Activated CD8-positive, alpha-beta memory T cell treated with anti-CD3 and anti-CD28 coated beads for 1 hour (primary cell): Measurements from ENCODE around the gene LHX2.
A peak's percentile ranks its signal among the peaks of the same experiment; 100 is the strongest.

Source experiments
- DNase-seq, 2 donors: peaks; one replicate each; pipeline ENCODE4 v3.0.0-alpha.2; 2020; ENCODE audit warnings: low read depth in 1 of 2; ENCODE audit errors: extremely low read depth in 1 of 2

The LHX2 gene

GRCh38 chr9:124029617-124030016 lies 18.0 kb downstream of the LHX2 start:
- no peak for DNase-seq

- DNase-seq = no peak
Measured at GRCh38 chr9:124030969-124031451, 19.4 kb downstream of the LHX2 start.

GRCh38 chr9:124032247-124032646 lies 20.7 kb downstream of the LHX2 start:
- no peak for DNase-seq

GRCh38 chr9:124033348-124033747 lies 21.8 kb downstream of the LHX2 start:
- DNase-seq = no peak

- no peak for DNase-seq
Measured at GRCh38 chr9:124033967-124034366, 22.4 kb downstream of the LHX2 start.

GRCh38 chr9:124035001-124035650 lies 23.6 kb downstream of the LHX2 start:
- no peak for DNase-seq

GRCh38 chr9:124036578-124036977 lies 25.0 kb downstream of the LHX2 start:
- DNase-seq = no peak

- no peak for DNase-seq
Measured at GRCh38 chr9:124037790-124038189, 26.2 kb downstream of the LHX2 start.

- no peak for DNase-seq
Measured at GRCh38 chr9:124038239-124038638, 26.7 kb downstream of the LHX2 start.

GRCh38 chr9:124038790-124039633 lies 27.4 kb downstream of the LHX2 start:
- no peak for DNase-seq

GRCh38 chr9:124040186-124040931 lies 28.8 kb downstream of the LHX2 start:
- no peak for DNase-seq

GRCh38 chr9:124040935-124041816 lies 29.6 kb downstream of the LHX2 start:
- peak in 1 of 2 donors; percentile 25 for DNase-seq

GRCh38 chr9:124041817-124042116 lies 30.2 kb downstream of the LHX2 start:
- no peak for DNase-seq

- DNase-seq = no peak
Measured at GRCh38 chr9:124042201-124042721, 30.7 kb downstream of the LHX2 start.

GRCh38 chr9:124044448-124044847 lies 32.9 kb downstream of the LHX2 start:
- no peak for DNase-seq

- no peak for DNase-seq
Measured at GRCh38 chr9:124045076-124045829, 33.7 kb downstream of the LHX2 start.

GRCh38 chr9:124045830-124046177 lies 34.2 kb downstream of the LHX2 start:
- no peak for DNase-seq

- no peak for DNase-seq
Measured at GRCh38 chr9:124046189-124046588, 34.6 kb downstream of the LHX2 start.

GRCh38 chr9:124047251-124047672 lies 35.7 kb downstream of the LHX2 start:
- DNase-seq = no peak

GRCh38 chr9:124050955-124051354 lies 39.4 kb downstream of the LHX2 start:
- no peak for DNase-seq
